ENCODE measurements around the gene SLC2A9.

The SLC2A9 gene

DNA sequence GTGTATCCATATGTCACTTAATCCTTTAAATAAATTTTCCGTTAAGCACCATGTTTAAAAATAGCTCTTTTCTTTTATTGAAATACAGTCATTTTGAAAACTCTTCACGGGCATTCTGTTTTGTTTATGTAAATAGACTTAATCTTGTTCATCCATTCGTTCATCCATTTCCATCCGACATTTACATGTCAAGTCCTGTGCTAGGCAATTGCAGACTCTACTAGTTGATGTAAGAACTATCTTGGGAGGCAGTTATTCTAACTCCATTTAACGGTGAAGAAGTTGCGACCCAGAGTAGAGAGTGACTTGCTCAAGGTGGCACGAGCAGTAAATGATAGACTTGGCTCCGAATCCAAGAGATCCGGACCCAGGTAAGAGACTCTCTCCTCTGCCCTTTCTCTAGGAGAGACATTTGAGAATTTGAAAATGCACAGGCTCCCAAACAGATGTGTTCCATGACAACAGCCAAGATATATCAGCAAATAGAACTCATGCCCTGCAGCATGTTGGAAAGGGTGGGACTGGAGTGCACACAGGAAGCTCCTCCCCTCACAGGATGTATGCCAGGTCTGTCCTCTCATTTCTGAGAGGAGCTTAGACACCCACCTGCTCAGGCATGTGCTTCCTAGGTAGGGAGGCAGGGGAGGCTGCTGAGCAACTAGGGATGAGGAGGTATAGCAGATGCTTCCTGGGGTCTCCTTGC lies 175.4 kb downstream of the SLC2A9 start:
- Histone ChIP-seq H3K27me3 (ENCODE audit: low read depth, low read length) (0 out of 2 replicates have a peak, but pooled peaks cover 4% of the 10 kb centered on the region), H2AFZ (ENCODE audit: low read depth, low read length) (no peak overlapping the region), H4K20me1 (ENCODE audit: insufficient read depth, low read length) (no peaks in the 10 kb centered on the region), H3K27ac (ENCODE audit: low read length) (no peak overlapping the region), H3K4me3 (ENCODE audit: low read length) (no peak overlapping the region), H3K4me2 (ENCODE audit: low read length) (no peak overlapping the region), H3K79me2 (ENCODE audit: low read length) (no peaks in the 10 kb centered on the region), H3K9me3 (ENCODE audit: insufficient read depth, low read length) (peaks cover 5% of the 10 kb centered on the region; the same call in 1 of the 2 replicates), H3K4me1 (ENCODE audit: low read length) (peaks cover 8% of the 10 kb centered on the region), H3K9ac (ENCODE audit: low read length) (no peak overlapping the region), H3K36me3 (replicated peaks; ENCODE audit: low read depth, low read length) (no peaks in the 10 kb centered on the region)
- TF ChIP-seq EZH2phosphoT487 (IDR thresholded peaks at IDR 0.05; ENCODE audit: low read depth): no peak

DNA sequence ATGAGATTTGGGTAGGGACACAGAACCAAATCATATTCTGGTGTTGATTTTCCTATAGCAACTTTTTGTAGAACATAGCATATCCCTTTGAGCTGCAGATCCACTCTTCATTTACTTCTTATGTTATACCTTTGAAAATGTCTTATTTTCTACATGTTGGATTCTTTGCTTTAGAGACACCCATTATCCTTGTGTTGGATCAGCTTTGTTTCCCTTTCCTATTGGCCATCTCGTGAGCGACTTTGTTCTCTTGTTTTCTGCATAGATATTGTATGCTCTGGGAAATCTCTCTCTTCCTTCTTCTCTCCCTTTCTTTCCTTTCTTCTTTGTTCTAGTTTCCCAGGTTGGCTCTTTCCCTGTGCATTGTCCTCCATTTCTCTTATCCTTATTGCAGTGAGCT lies 180.2 kb downstream of the SLC2A9 start:
- Histone ChIP-seq H3K27me3 (ENCODE audit: low read depth, low read length) (peaks cover 12% of the 10 kb centered on the region; the same call in 1 of the 2 replicates), H3K27ac (ENCODE audit: low read length) (no peak overlapping the region), H3K4me3 (ENCODE audit: low read length) (no peak overlapping the region), H3K36me3 (replicated peaks; ENCODE audit: low read depth, low read length) (no peaks in the 10 kb centered on the region), H2AFZ (ENCODE audit: low read depth, low read length) (no peak overlapping the region), H3K79me2 (ENCODE audit: low read length) (no peaks in the 10 kb centered on the region), H3K4me1 (ENCODE audit: low read length) (no peaks in the 10 kb centered on the region), H3K9me3 (ENCODE audit: insufficient read depth, low read length) (peaks cover 6% of the 10 kb centered on the region; the same call in 1 of the 2 replicates), H4K20me1 (ENCODE audit: insufficient read depth, low read length) (no peaks in the 10 kb centered on the region), H3K9ac (ENCODE audit: low read length) (no peak overlapping the region), H3K4me2 (ENCODE audit: low read length) (no peak overlapping the region)
- no peak for TF ChIP-seq EZH2phosphoT487 (IDR thresholded peaks at IDR 0.05; ENCODE audit: low read depth)
- TF ChIP-seq, protein P1, sequence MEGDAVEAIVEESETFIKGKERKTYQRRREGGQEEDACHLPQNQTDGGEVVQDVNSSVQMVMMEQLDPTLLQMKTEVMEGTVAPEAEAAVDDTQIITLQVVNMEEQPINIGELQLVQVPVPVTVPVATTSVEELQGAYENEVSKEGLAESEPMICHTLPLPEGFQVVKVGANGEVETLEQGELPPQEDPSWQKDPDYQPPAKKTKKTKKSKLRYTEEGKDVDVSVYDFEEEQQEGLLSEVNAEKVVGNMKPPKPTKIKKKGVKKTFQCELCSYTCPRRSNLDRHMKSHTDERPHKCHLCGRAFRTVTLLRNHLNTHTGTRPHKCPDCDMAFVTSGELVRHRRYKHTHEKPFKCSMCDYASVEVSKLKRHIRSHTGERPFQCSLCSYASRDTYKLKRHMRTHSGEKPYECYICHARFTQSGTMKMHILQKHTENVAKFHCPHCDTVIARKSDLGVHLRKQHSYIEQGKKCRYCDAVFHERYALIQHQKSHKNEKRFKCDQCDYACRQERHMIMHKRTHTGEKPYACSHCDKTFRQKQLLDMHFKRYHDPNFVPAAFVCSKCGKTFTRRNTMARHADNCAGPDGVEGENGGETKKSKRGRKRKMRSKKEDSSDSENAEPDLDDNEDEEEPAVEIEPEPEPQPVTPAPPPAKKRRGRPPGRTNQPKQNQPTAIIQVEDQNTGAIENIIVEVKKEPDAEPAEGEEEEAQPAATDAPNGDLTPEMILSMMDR (IDR thresholded peaks at IDR 0.05; ENCODE audit: low read depth, low read length): no peak

DNA sequence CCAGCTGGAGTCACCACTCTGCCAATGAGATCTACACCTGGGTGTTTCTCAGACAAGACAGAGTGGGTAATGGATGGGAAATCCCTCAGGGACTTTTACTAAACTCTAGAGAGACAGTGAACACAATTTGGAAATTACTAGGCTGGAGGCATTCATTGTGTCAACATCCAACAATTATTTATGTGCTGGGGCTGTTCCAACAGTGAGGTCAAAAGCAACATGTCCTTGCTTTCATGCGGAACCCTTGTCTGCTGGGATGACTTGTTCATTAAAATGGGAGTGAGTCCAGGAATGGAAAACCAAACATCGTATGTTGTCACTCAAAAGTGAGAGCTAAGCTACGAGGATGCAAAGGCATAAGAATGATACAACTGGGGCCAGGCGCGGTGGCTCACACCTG lies 185.9 kb downstream of the SLC2A9 start:
- H4K20me1 ChIP-seq (ENCODE audit: insufficient read depth, low read length): no peaks in the 10 kb centered on the region
- H3K9ac ChIP-seq (ENCODE audit: low read length): no peak overlapping the region
- no peak overlapping the region for H3K4me3 ChIP-seq (ENCODE audit: low read length)
- H2AFZ ChIP-seq (ENCODE audit: low read depth, low read length): no peak overlapping the region
- H3K9me3 ChIP-seq (ENCODE audit: insufficient read depth, low read length): no peaks in the 10 kb centered on the region
- H3K27ac ChIP-seq (ENCODE audit: low read length): no peak overlapping the region
- peaks cover 12% of the 10 kb centered on the region; the same call in 1 of the 2 replicates for H3K27me3 ChIP-seq (ENCODE audit: low read depth, low read length)
- no peaks in the 10 kb centered on the region for H3K79me2 ChIP-seq (ENCODE audit: low read length)
- H3K36me3 ChIP-seq (replicated peaks; ENCODE audit: low read depth, low read length): no peaks in the 10 kb centered on the region
- no peaks in the 10 kb centered on the region for H3K4me1 ChIP-seq (ENCODE audit: low read length)
- H3K4me2 ChIP-seq (ENCODE audit: low read length): no peak overlapping the region
- TF ChIP-seq, protein P1 (IDR thresholded peaks at IDR 0.05; ENCODE audit: low read depth, low read length): no peak
- TF ChIP-seq EZH2phosphoT487 (IDR thresholded peaks at IDR 0.05; ENCODE audit: low read depth): no peak

DNA sequence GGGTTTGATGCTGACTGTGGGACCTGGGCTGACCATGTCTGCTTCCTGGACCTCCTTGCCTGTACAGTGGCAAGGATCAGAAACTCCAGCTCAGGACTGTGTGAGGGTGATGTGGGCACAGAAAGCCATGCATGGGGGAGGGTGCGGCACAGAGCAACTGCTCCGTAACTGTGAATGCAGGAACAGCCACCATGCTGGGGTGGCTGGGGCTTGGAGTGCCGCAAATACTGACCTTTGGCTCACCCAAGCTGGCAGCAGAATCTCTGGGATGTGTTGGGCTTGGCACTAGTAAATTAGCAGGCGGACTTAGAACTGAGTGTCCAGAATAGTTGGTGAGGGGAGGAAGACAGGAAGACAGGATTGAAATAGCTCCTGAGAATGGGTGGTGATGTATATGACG lies 187.9 kb downstream of the SLC2A9 start:
- Histone ChIP-seq H3K27ac (ENCODE audit: low read length) (no peak overlapping the region), H3K27me3 (ENCODE audit: low read depth, low read length) (peaks cover 12% of the 10 kb centered on the region; the same call in 1 of the 2 replicates), H3K4me3 (ENCODE audit: low read length) (no peak overlapping the region), H3K9ac (ENCODE audit: low read length) (no peak overlapping the region), H3K4me2 (ENCODE audit: low read length) (no peak overlapping the region), H3K4me1 (ENCODE audit: low read length) (no peaks in the 10 kb centered on the region), H3K36me3 (replicated peaks; ENCODE audit: low read depth, low read length) (no peaks in the 10 kb centered on the region), H3K9me3 (ENCODE audit: insufficient read depth, low read length) (no peaks in the 10 kb centered on the region), H3K79me2 (ENCODE audit: low read length) (no peaks in the 10 kb centered on the region), H4K20me1 (ENCODE audit: insufficient read depth, low read length) (no peaks in the 10 kb centered on the region), H2AFZ (ENCODE audit: low read depth, low read length) (no peak overlapping the region)
- TF ChIP-seq, protein P1 (IDR thresholded peaks at IDR 0.05; ENCODE audit: low read depth, low read length): no peak
- no peak for TF ChIP-seq EZH2phosphoT487 (IDR thresholded peaks at IDR 0.05; ENCODE audit: low read depth)

All from OCI-LY3 (cell line).